ENCODE results near the gene HOXD11.

The HOXD11 gene

GRCh38 chr2:176083796-176084261 is 23.3 kb upstream of the HOXD11 start, which contains the start of gene EVX2:
Gene EVX2, minus strand, starts transcription at chr2:176083962. Its CDS starts 186 bp downstream, at chr2:176083776.
- H3K4me3 ChIP-seq (replicated peaks; ENCODE audit: low read depth, low read length), result no peak within 1 kb of the TSS
- peaks cover 3% of the 10 kb centered on the region for H3K27me3 ChIP-seq (replicated peaks; ENCODE audit: control insufficient read depth, insufficient read depth, low read length)
- no peak for TF ChIP-seq CTCF (IDR thresholded peaks at IDR 0.05; ENCODE audit: insufficient read depth, low read length, poor library complexity, severe bottlenecking)
- no peak for DNase-seq (ENCODE audit: extremely low read depth, insufficient read length)
- no peaks in the 10 kb centered on the region for H3K36me3 ChIP-seq (ENCODE audit: control insufficient read depth, insufficient read depth, low read length)

DNA sequence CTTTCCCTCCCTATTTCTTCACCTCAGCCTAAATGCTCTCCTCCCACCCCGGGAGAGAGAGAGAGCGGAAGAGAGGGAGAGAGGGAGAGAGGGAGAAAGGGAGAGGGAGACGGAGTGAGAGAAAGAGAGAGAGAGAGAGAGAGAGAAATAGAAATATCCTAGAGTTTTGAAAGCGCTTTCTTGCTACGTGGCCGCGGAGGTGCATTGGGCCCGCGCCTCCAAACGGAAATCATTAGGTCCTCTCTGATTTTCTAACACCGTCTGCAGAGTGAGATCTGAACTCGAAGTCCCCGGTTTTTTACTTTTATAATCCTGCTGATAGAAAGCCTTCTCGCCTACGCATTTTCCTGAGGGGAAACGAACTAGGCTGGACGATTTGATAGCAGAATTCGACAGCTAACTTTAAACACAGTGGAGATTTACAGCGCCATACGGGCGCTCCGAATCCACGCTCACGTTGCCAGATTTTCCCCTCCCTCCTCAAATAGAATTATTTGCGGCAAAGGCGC is 22.4 kb upstream of the HOXD11 start:
- peaks cover 2% of the 10 kb centered on the region for H3K27me3 ChIP-seq (replicated peaks; ENCODE audit: control insufficient read depth, insufficient read depth, low read length)
- no peak for DNase-seq (ENCODE audit: extremely low read depth, insufficient read length)

DNA sequence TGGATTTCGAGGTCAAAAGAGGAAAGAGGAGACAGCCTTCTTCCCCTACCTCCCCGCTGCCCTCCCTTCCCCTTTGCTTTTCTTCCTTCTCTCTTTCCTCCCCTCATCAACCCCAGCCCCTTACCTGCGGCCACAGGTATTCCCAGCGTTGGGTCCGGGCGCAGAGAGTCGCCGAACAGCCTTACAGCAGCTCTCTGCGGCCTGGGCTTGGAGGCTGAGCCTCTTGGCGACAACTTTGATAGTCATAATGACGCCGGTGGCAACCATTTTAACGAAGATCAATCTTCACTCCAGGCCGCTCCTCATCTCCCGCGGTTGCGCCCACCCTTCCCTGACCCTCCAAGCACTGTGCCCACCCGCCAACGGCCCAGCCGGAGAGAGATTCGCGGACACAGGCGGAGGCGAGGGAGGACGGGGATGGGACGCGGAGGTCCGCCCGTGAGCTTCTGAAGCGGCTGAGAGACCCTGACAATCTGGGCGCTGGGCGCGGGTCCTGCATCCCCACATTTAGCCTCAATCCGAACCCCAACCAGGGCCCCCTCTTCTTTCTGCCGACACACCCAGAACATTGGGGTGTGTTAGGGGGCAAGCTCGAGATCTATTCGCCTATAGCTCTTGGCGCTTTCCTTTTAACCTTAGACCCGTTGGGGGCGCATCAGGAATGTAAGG is 21.8 kb upstream of the HOXD11 start:
- no peak overlapping the region for H3K4me3 ChIP-seq (replicated peaks; ENCODE audit: low read depth, low read length)
- TF ChIP-seq CTCF (IDR thresholded peaks at IDR 0.05; ENCODE audit: insufficient read depth, low read length, poor library complexity, severe bottlenecking), result no peak
- H3K36me3 ChIP-seq (ENCODE audit: control insufficient read depth, insufficient read depth, low read length), result no peaks in the 10 kb centered on the region
- H3K27me3 ChIP-seq (replicated peaks; ENCODE audit: control insufficient read depth, insufficient read depth, low read length), result peaks cover 2% of the 10 kb centered on the region
- DNase-seq (ENCODE audit: extremely low read depth, insufficient read length), result no peak

More for the DNA sequence above, 22.4 kb upstream of the HOXD11 start:
- Histone ChIP-seq H3K36me3 (ENCODE audit: control insufficient read depth, insufficient read depth, low read length) (no peaks in the 10 kb centered on the region), H3K4me3 (replicated peaks; ENCODE audit: low read depth, low read length) (no peak overlapping the region)
- no peak for TF ChIP-seq CTCF (IDR thresholded peaks at IDR 0.05; ENCODE audit: insufficient read depth, low read length, poor library complexity, severe bottlenecking)

- H3K4me3 ChIP-seq (replicated peaks; ENCODE audit: low read depth, low read length), result no peak overlapping the region
- DNase-seq (ENCODE audit: extremely low read depth, insufficient read length), result no peak
- peaks cover 2% of the 10 kb centered on the region for H3K27me3 ChIP-seq (replicated peaks; ENCODE audit: control insufficient read depth, insufficient read depth, low read length)
- no peaks in the 10 kb centered on the region for H3K36me3 ChIP-seq (ENCODE audit: control insufficient read depth, insufficient read depth, low read length)
- peak; percentile 29 for TF ChIP-seq CTCF (IDR thresholded peaks at IDR 0.05; ENCODE audit: insufficient read depth, low read length, poor library complexity, severe bottlenecking)
These were observed 21.0 kb upstream of the HOXD11 start for GRCh38 chr2:176085861-176086771.

- no peak overlapping the region for H3K4me3 ChIP-seq (replicated peaks; ENCODE audit: low read depth, low read length)
- peaks cover 3% of the 10 kb centered on the region for H3K27me3 ChIP-seq (replicated peaks; ENCODE audit: control insufficient read depth, insufficient read depth, low read length)
- DNase-seq (ENCODE audit: extremely low read depth, insufficient read length), result no peak
- TF ChIP-seq CTCF (IDR thresholded peaks at IDR 0.05; ENCODE audit: insufficient read depth, low read length, poor library complexity, severe bottlenecking), result no peak
- no peaks in the 10 kb centered on the region for H3K36me3 ChIP-seq (ENCODE audit: control insufficient read depth, insufficient read depth, low read length)
These were observed 19.6 kb upstream of the HOXD11 start for GRCh38 chr2:176087330-176088047.

Data from GM06990 (cell line).